Large intestine (tissue), 3 donors: Measurements from ENCODE around the gene CDC5L. TPM values are rescaled to one million over a fixed set of nuclear protein-coding genes. Genes with fewer than 3 reads are reported as not detected.
A peak's percentile ranks its signal among the peaks of the same experiment; 100 is the strongest.

ENCODE experiments used
- DNase-seq, 2 donors: peaks; one replicate each; pipeline versions ENCODE4 v3.0.0 to v3.0.0-alpha.2; 2013
- H3K27ac ChIP-seq: one replicate; pipeline ENCODE4 v1.5.1; 2013; ENCODE audit warnings: low read length
- H3K27me3 ChIP-seq: 2 replicates; pipeline ENCODE4 v1.6.1; 2013; ENCODE audit warnings: low read length; ENCODE audit not compliant: control insufficient read depth, insufficient read depth
- H3K36me3 ChIP-seq: 2 replicates; pipeline ENCODE4 v1.6.1; 2013; ENCODE audit warnings: low read length; ENCODE audit not compliant: control insufficient read depth, insufficient read depth
- H3K4me1 ChIP-seq: one replicate; pipeline ENCODE4 v1.6.1; 2013; ENCODE audit warnings: low read length; ENCODE audit not compliant: control insufficient read depth, insufficient read depth
- H3K4me3 ChIP-seq: one replicate; pipeline ENCODE4 v1.5.1; 2013; ENCODE audit warnings: low read length
- H3K9me3 ChIP-seq: one replicate; pipeline ENCODE4 v1.6.1; 2013; ENCODE audit warnings: mild to moderate bottlenecking, low read depth, low read length, moderate library complexity; ENCODE audit not compliant: control insufficient read depth
- WGBS: methylation state at CpG from one replicate; pipeline ENCODE4 v1.1.5; 2013; ENCODE audit warnings: low lambda C conversion rate; ENCODE audit not compliant: insufficient coverage; 5-methylcytosine and 5-hydroxymethylcytosine counted together
- polyA plus RNA-seq: library from polyadenylated mRNA; unstranded; fragments of 120-200 nt; gene quantifications from one replicate; pipeline ENCODE4 v1.2.1, GENCODE V29; 2013

The CDC5L gene
- polyA plus RNA-seq, 1 donor: 21.2 TPM

GRCh38 chr6:44373051-44373450, 14.5 kb upstream of the CDC5L start:
- Histone ChIP-seq H3K4me3 (no peak overlapping the region), H3K36me3 (no peaks in the 10 kb centered on the region), H3K9me3 (peaks cover 2% of the 10 kb centered on the region), H3K27ac (no peak overlapping the region), H3K4me1 (no peaks in the 10 kb centered on the region), H3K27me3 (no peaks in the 10 kb centered on the region)
- WGBS: 100% methylated on average over 1 of the region's 3 CpGs
- no peak for DNase-seq

DNA sequence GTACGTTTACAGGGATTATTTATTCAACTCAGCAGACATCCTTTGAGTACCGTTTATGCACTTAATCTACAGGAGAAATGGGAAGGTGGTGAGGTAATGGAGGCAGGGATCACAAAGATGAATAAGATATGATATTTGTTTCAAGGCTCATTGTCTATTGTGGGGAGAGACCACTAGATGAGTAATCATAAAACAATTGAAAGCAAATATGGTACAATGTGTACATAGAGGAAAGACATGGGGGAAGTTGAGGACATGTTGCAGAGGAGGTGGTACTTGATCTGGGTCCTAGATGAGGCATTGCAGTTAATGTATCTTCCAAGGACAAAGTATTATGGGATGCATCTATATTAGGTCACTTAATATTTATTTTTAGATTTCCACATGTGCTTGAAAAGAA, 13.7 kb upstream of the CDC5L start:
- no CpG with 5 or more reads among the region's 2 CpGs for WGBS
- DNase-seq: no peak
- H3K36me3 ChIP-seq: no peaks in the 10 kb centered on the region

GRCh38 chr6:44375071-44375470, 12.4 kb upstream of the CDC5L start:
- Histone ChIP-seq H3K27ac (no peak overlapping the region), H3K27me3 (no peaks in the 10 kb centered on the region), H3K9me3 (peaks cover 2% of the 10 kb centered on the region), H3K4me3 (no peak overlapping the region), H3K36me3 (no peaks in the 10 kb centered on the region), H3K4me1 (no peaks in the 10 kb centered on the region)
- no CpG with 5 or more reads among the region's 3 CpGs for WGBS
- DNase-seq: no peak

More for the DNA sequence above, 13.7 kb upstream of the CDC5L start:
- peaks cover 2% of the 10 kb centered on the region for H3K9me3 ChIP-seq
- no peak overlapping the region for H3K27ac ChIP-seq
- H3K4me3 ChIP-seq: no peak overlapping the region
- H3K4me1 ChIP-seq: no peaks in the 10 kb centered on the region
- no peaks in the 10 kb centered on the region for H3K27me3 ChIP-seq

DNA sequence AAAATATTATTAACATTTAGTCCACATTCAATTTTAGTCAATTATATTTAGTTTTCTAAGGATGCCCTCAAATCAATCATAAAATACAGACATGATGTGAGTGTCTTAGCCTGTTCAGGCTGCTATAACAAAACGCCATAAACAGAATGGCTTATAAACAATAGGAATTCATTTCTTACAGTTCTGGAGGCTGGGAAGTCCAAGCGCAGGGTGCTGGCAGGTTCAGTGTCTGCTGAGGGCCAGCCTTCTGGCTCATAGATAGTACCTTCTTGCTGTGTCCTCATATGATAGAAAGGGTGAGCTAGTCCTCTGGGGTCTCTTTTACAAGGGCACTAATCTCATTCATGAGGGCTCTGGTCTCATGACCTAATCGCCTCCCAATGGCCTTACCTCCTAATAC, 10.0 kb upstream of the CDC5L start:
- peaks cover under 1% of the 10 kb centered on the region for H3K9me3 ChIP-seq
- no peaks in the 10 kb centered on the region for H3K27me3 ChIP-seq
- no peak overlapping the region for H3K27ac ChIP-seq
- WGBS: no CpG with 5 or more reads among the region's 3 CpGs
- no peaks in the 10 kb centered on the region for H3K36me3 ChIP-seq
- H3K4me1 ChIP-seq: no peaks in the 10 kb centered on the region
- no peak overlapping the region for H3K4me3 ChIP-seq
- no peak for DNase-seq

DNA sequence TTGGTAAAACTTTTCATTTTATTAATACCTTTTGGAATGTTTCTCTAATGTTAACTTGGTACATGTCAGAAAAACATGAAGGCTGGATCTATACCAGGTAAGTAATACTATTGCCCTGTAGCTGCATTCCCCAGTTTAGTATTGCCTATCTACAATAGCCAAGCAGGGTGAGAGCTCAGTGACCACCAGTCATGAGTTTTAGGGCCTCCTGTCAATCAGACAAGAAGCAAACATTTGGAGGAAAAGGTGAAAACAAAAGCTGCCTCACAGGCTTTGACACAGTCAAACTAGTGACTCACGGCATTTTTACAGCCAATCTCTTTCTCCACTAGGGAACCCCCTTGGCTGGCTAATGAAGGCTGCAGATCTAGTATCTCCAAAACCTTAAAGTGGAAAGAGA, 9.5 kb upstream of the CDC5L start:
- Histone ChIP-seq H3K4me3 (no peak overlapping the region), H3K36me3 (no peaks in the 10 kb centered on the region), H3K9me3 (no peaks in the 10 kb centered on the region), H3K4me1 (no peaks in the 10 kb centered on the region), H3K27ac (no peak overlapping the region), H3K27me3 (no peaks in the 10 kb centered on the region)
- WGBS: 40% methylated on average over 1 of the region's 1 CpG
- DNase-seq: no peak

- Histone ChIP-seq H3K4me1 (no peaks in the 10 kb centered on the region), H3K36me3 (no peaks in the 10 kb centered on the region), H3K4me3 (no peak overlapping the region), H3K27ac (no peak overlapping the region), H3K9me3 (no peaks in the 10 kb centered on the region), H3K27me3 (no peaks in the 10 kb centered on the region)
- no peak for DNase-seq
- WGBS: no CpG with 5 or more reads among the region's 2 CpGs
These were observed 5.8 kb upstream of the CDC5L start for GRCh38 chr6:44381739-44382138.

- peak overlapping the region; percentile 72 for H3K4me3 ChIP-seq
- WGBS: 100% methylated on average over 4 of the region's 6 CpGs
- H3K36me3 ChIP-seq: peaks cover 7% of the 10 kb centered on the region
These were observed 1.1 kb upstream of the CDC5L start for GRCh38 chr6:44386364-44386928.

GRCh38 chr6:44386929-44387345, 569 bp upstream of the CDC5L start:
- Histone ChIP-seq H3K9me3 (no peaks in the 10 kb centered on the region), H3K27me3 (no peaks in the 10 kb centered on the region), H3K4me3 (peak overlapping the region; percentile 72), H3K4me1 (peaks cover 8% of the 10 kb centered on the region), H3K27ac (peak overlapping the region; percentile 97), H3K36me3 (peaks cover 12% of the 10 kb centered on the region)
- no peak for DNase-seq
- no CpG with 5 or more reads among the region's 8 CpGs for WGBS

More at GRCh38 chr6:44386364-44386928, 1.1 kb upstream of the CDC5L start:
- Histone ChIP-seq H3K4me1 (peaks cover 8% of the 10 kb centered on the region), H3K9me3 (no peaks in the 10 kb centered on the region), H3K27ac (peak overlapping the region; percentile 97), H3K27me3 (no peaks in the 10 kb centered on the region)
- DNase-seq: peak in 1 of 2 donors; percentile 7

DNA sequence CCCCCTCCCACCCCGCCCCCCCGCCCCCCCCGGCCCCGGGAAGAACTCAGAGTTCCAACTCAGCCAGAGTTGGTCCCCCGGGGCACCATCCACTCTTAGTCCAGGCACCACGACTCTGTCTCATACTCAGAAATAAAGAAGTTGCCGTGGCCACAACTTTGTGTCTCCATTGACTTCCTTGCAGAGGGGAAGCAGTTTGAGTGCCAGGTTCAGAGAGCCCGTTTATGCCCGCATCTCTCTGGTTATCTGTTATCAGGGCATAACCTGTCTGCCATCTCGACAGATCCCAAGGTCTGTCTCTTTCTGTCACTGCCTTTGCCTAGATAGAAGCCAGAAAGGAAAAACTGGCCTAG, 605 bp downstream of the CDC5L start:
- Histone ChIP-seq H3K27me3 (no peaks in the 10 kb centered on the region), H3K36me3 (peaks cover 18% of the 10 kb centered on the region), H3K9me3 (no peaks in the 10 kb centered on the region), H3K27ac (peak overlapping the region; percentile 97), H3K4me1 (peaks cover 8% of the 10 kb centered on the region), H3K4me3 (peak overlapping the region; percentile 72)
- no CpG with 5 or more reads among the region's 10 CpGs for WGBS
- DNase-seq: no peak

DNA sequence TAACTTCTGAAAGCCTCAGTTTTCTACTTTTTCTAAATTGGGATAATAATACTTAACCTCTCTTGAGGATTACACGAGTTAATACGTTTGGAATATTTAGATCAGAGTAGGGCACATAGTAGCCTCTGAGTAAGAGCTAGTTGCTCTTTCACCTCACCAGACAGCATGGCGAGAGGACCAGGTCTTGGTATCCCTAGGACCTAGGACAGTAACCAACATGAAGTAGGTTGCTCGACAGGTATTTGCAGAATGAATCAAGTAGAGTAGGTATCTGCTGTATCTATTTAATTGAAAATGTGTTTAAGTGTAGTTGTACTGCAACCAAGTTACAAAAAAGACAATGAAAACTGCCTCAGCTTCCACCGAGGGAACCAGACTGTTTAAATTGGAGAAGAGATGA, 1.4 kb downstream of the CDC5L start:
- Histone ChIP-seq H3K4me3 (peak overlapping the region; percentile 72), H3K9me3 (no peaks in the 10 kb centered on the region), H3K27me3 (no peaks in the 10 kb centered on the region), H3K36me3 (peaks cover 26% of the 10 kb centered on the region), H3K4me1 (peaks cover 8% of the 10 kb centered on the region), H3K27ac (no peak overlapping the region)
- DNase-seq: no peak
- 40% methylated on average over 1 of the region's 5 CpGs for WGBS

GRCh38 chr6:44390158-44390683, 2.7 kb downstream of the CDC5L start:
- Histone ChIP-seq H3K27me3 (no peaks in the 10 kb centered on the region), H3K4me1 (peaks cover 8% of the 10 kb centered on the region), H3K4me3 (no peak overlapping the region), H3K9me3 (no peaks in the 10 kb centered on the region), H3K36me3 (peaks cover 37% of the 10 kb centered on the region), H3K27ac (no peak overlapping the region)
- no peak for DNase-seq
- WGBS: no CpG with 5 or more reads among the region's 1 CpG
